ENCODE data around the gene SULT4A1.

DNA sequence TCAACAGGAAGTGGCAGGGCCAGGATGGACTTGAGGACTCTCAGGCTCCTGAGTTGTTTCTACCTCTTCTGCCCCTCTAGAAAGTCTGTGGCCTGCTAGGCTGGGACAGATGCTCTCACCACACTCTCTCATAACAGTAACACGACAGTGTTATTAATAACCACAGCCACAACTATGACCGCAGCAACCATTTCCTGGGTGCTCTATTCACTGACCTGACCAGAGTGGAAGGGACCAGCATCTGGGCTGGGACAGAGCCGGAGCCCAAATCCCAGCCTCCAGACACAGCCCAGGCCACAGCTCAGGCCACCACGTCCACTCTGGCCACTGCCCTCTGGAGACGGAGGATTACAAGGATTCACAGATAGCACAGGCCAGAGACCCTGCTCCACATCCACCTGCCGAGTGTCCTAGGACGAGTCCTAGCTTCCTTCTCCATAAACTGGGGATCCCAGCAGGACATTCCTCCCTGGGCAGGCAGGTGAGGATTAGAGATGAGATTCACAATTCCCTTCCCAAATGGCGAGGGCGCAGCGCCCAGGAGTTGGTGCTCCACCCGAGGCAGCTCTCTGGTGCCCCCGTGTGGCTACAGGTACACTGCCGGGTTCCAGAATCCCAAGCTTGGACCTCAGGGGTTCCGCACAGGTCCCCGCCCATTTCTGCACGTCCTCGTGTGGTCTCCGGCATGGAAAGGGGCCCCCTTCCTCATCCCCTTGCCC is 22.4 kb upstream of the SULT4A1 start:
- TF ChIP-seq, protein P1, sequence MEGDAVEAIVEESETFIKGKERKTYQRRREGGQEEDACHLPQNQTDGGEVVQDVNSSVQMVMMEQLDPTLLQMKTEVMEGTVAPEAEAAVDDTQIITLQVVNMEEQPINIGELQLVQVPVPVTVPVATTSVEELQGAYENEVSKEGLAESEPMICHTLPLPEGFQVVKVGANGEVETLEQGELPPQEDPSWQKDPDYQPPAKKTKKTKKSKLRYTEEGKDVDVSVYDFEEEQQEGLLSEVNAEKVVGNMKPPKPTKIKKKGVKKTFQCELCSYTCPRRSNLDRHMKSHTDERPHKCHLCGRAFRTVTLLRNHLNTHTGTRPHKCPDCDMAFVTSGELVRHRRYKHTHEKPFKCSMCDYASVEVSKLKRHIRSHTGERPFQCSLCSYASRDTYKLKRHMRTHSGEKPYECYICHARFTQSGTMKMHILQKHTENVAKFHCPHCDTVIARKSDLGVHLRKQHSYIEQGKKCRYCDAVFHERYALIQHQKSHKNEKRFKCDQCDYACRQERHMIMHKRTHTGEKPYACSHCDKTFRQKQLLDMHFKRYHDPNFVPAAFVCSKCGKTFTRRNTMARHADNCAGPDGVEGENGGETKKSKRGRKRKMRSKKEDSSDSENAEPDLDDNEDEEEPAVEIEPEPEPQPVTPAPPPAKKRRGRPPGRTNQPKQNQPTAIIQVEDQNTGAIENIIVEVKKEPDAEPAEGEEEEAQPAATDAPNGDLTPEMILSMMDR (IDR thresholded peaks at IDR 0.05), result peak; percentile 62
- TF ChIP-seq, protein P2, sequence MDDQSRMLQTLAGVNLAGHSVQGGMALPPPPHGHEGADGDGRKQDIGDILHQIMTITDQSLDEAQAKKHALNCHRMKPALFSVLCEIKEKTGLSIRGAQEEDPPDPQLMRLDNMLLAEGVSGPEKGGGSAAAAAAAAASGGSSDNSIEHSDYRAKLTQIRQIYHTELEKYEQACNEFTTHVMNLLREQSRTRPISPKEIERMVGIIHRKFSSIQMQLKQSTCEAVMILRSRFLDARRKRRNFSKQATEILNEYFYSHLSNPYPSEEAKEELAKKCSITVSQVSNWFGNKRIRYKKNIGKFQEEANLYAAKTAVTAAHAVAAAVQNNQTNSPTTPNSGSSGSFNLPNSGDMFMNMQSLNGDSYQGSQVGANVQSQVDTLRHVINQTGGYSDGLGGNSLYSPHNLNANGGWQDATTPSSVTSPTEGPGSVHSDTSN (IDR thresholded peaks at IDR 0.05), result no peak
- TF ChIP-seq NRF1 (IDR thresholded peaks at IDR 0.05; ENCODE audit: low read depth, low read length) (no peak), MXI1 (IDR thresholded peaks at IDR 0.05; ENCODE audit: low read depth, low read length) (no peak), GATA2 (CRISPR knock-in tag; IDR thresholded peaks at IDR 0.05) (no peak), RAD21 (IDR thresholded peaks at IDR 0.05; ENCODE audit: low read length) (peak; percentile 63), EP300 (IDR thresholded peaks at IDR 0.05; ENCODE audit: borderline replicate concordance in 1 of 2, low read depth in 1 of 2, low read length in 1 of 2) (no peak), CHD2 (IDR thresholded peaks at IDR 0.05; ENCODE audit: low read length, partially characterized antibody) (no peak), EZH2phosphoT487 (IDR thresholded peaks at IDR 0.05; ENCODE audit: borderline replicate concordance, low read depth) (no peak), TCF12 (IDR thresholded peaks at IDR 0.05) (no peak), RCOR1 (IDR thresholded peaks at IDR 0.05; ENCODE audit: low read length) (no peak), POLR2AphosphoS5 (IDR thresholded peaks at IDR 0.05; ENCODE audit: low read depth, low read length) (no peak)
- TF ChIP-seq, protein P3, sequence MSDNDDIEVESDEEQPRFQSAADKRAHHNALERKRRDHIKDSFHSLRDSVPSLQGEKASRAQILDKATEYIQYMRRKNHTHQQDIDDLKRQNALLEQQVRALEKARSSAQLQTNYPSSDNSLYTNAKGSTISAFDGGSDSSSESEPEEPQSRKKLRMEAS (IDR thresholded peaks at IDR 0.05; ENCODE audit: low read depth), result no peak

Data from SK-N-SH (cell line).